HCT116 (cell line): Measurements from ENCODE around the gene ERBB3. TPM values are rescaled to one million over a fixed set of nuclear protein-coding genes. Genes with fewer than 3 reads are reported as not detected.

Source experiments
- ATAC-seq: fragments of 200-7000 bp; cut with Tn5 transposase; 2 replicates; pipeline ENCODE4 v1.9.1; 2020; ENCODE audit warnings: mild to moderate bottlenecking, moderate library complexity
- BruUV-seq: library from RNA; stranded (reverse); fragments of 400-500 nt; replicated peaks from 2 replicates; lab custom pipeline; 2021; lab: Mats Ljungman, UMichigan
- CTCF ChIA-PET: fragments of 300-600 bp; sonication (Branson Sonifier 250); formaldehyde crosslinking; loops from one replicate; lab custom pipeline; 2021; ENCODE audit warnings: antibody characterized with exemption; lab: Charles Lee
- POLR2A ChIA-PET: fragments of 300-600, 350-600 bp; sonication (Branson Sonifier 250); formaldehyde crosslinking; loops from one replicate; lab custom pipeline; 2021; ENCODE audit warnings: antibody characterized with exemption; lab: Charles Lee
- RAD21 ChIA-PET, 2 experiments: fragments of 300-600 bp; sonication (Branson Sonifier 250); formaldehyde crosslinking; loops; one replicate each; lab custom pipeline; 2023; ENCODE audit warnings: low total read pairs in 2 of 2; ENCODE audit not compliant: uncharacterized antibody in 2 of 2, unreplicated experiment in 2 of 2, low non-redundant PET in 1 of 2; lab: Charles Lee
- DNase-seq: peaks from one replicate; pipeline ENCODE4 v3.0.0-alpha.2; 2010; ENCODE audit warnings: low read depth, low spot score
- H2AFZ ChIP-seq: fragments of 200-600 bp; shearing (Covaris generic), sonication (generic); 2 replicates; pipeline ENCODE4 v1.6.1; 2017; ENCODE audit warnings: low read depth, mixed run types, mixed read lengths, antibody characterized with exemption, low read length; ENCODE audit not compliant: poor library complexity, severe bottlenecking
- H3K27ac ChIP-seq: 2 replicates; pipeline ENCODE4 v1.5.1; 2012; ENCODE audit warnings: low read depth, low read length
- H3K27me3 ChIP-seq: fragments of 200-600 bp; sonication (generic); 2 replicates; pipeline ENCODE4 v1.6.1; 2016; ENCODE audit warnings: mixed run types, low read length, mixed read lengths; ENCODE audit not compliant: insufficient read depth
- H3K36me3 ChIP-seq, 2 experiments: fragments of 200-500 bp in 1 of 2; fragments of 200-600 bp in 1 of 2; sonication (Bioruptor generic) in 1 of 2; sonication (generic) in 1 of 2; 2 replicates each; pipeline versions ENCODE4 v1.5.1 to v1.6.1; 2014 to 2016; ENCODE audit warnings: low read length in 2 of 2, inconsistent platforms in 1 of 2, mixed read lengths in 1 of 2, mixed run types in 1 of 2; ENCODE audit not compliant: insufficient read depth in 2 of 2, control insufficient read depth in 1 of 2
- H3K4me1 ChIP-seq, 2 experiments: fragments of 200-600 bp in 1 of 2; sonication (generic) in 1 of 2; 2 replicates each; pipeline versions ENCODE4 v1.5.1 to v1.6.1; 2012 to 2017; ENCODE audit warnings: low read length in 2 of 2, inconsistent platforms in 1 of 2, mild to moderate bottlenecking in 1 of 2, mixed read lengths in 1 of 2, mixed run types in 1 of 2, moderate library complexity in 1 of 2; ENCODE audit not compliant: insufficient read depth in 2 of 2, control insufficient read depth in 1 of 2
- H3K4me2 ChIP-seq: fragments of 200-600 bp; sonication (generic); 2 replicates; pipeline ENCODE4 v1.6.1; 2017; ENCODE audit warnings: mixed run types, low read length, mixed read lengths
- H3K4me3 ChIP-seq, 2 experiments: fragments of 200-600 bp in 1 of 2; sonication (generic) in 1 of 2; replicated peaks in 1 of 2; 2 replicates each; pipeline ENCODE4 v1.5.1; 2011 to 2016; ENCODE audit warnings: low read length in 2 of 2, control low read depth in 1 of 2, low read depth in 1 of 2, mild to moderate bottlenecking in 1 of 2, mixed read lengths in 1 of 2, mixed run types in 1 of 2
- H3K79me2 ChIP-seq: fragments of 200-600 bp; sonication (generic); 2 replicates; pipeline ENCODE4 v1.6.1; 2017; ENCODE audit warnings: mild to moderate bottlenecking, mixed run types, low read length, moderate library complexity, mixed read lengths; ENCODE audit not compliant: insufficient read depth
- H3K9ac ChIP-seq: fragments of 200-600 bp; sonication (generic); 2 replicates; pipeline ENCODE4 v1.6.1; 2016; ENCODE audit warnings: low read length, mixed read lengths
- H3K9me2 ChIP-seq: fragments of 200-600 bp; sonication (generic), shearing (Covaris generic); 2 replicates; pipeline ENCODE4 v1.6.1; 2017; ENCODE audit warnings: mixed run types, mild to moderate bottlenecking, moderate library complexity; ENCODE audit not compliant: insufficient read depth
- H3K9me3 ChIP-seq, 2 experiments: fragments of 200-500 bp in 1 of 2; fragments of 200-600 bp in 1 of 2; sonication (Bioruptor generic) in 1 of 2; sonication (generic) in 1 of 2; 2 replicates each; pipeline ENCODE4 v1.6.1; 2014 to 2017; ENCODE audit warnings: low read length in 2 of 2, mixed read lengths in 2 of 2, inconsistent platforms in 1 of 2, low read depth in 1 of 2, mild to moderate bottlenecking in 1 of 2, mixed run types in 1 of 2, moderate library complexity in 1 of 2; ENCODE audit not compliant: control insufficient read depth in 1 of 2, insufficient read depth in 1 of 2
- H4K20me1 ChIP-seq: fragments of 200-600 bp; sonication (generic), shearing (Covaris generic); 2 replicates; pipeline ENCODE4 v1.6.1; 2017; ENCODE audit warnings: mixed run types, mild to moderate bottlenecking, moderate library complexity; ENCODE audit not compliant: insufficient read depth
- CBX3 ChIP-seq: IDR thresholded peaks from 2 replicates; pipeline ENCODE4 v1.6.1; 2012; ENCODE audit warnings: low read depth
- CTCF ChIP-seq, 3 experiments: fragments of 200-600 bp in 1 of 3; sonication (generic) in 1 of 3; IDR thresholded peaks in 2 of 3; conservative IDR thresholded peaks in 1 of 3; 2 replicates each; pipeline ENCODE4 v1.5.1; 2012 to 2017; ENCODE audit warnings: low read depth in 2 of 3, low read length in 2 of 3, antibody characterized with exemption in 1 of 3, borderline replicate concordance in 1 of 3, control low read depth in 1 of 3, mild to moderate bottlenecking in 1 of 3, mixed read lengths in 1 of 3, mixed run types in 1 of 3, moderate library complexity in 1 of 3; ENCODE audit not compliant: insufficient read depth in 1 of 3
- EZH2phosphoT487 ChIP-seq: fragments of 200-600 bp; IDR thresholded peaks from 2 replicates; pipeline ENCODE4 v1.6.1; 2018; ENCODE audit warnings: antibody characterized with exemption, borderline replicate concordance
- POLR2AphosphoS5 ChIP-seq: IDR thresholded peaks from 2 replicates; pipeline ENCODE4 v1.6.1; 2011; ENCODE audit warnings: mild to moderate bottlenecking, low read depth, low read length, moderate library complexity
- ZFX ChIP-seq: fragments of 450-650 bp; IDR thresholded peaks from 2 replicates; pipeline ENCODE4 v1.6.1; 2017
- intact Hi-C: fragments of 100-400 bp; cut with micrococcal nuclease; formaldehyde crosslinking; loops from 2 replicates; pipeline ENCODE4 v1.10.0; 2022
- total RNA-seq: library from RNA; stranded (reverse); gene quantifications from one replicate; pipeline ENCODE4 v1.2.1, GENCODE V29; 2021; ENCODE audit not compliant: unreplicated experiment
- TF ChIP-seq, protein P1 (sequence below): IDR thresholded peaks from 2 replicates; pipeline ENCODE4 v1.6.1; 2012

Gene ERBB3
- total RNA-seq, 1 experiment from 2014 or later, result 39.7 TPM

GRCh38 chr12:56141946-56142784 is 62.2 kb downstream of the ERBB3 start:
- no peak overlapping the region for H2AFZ ChIP-seq
- intact Hi-C loops, result no loop called here
- no TSS peak for BruUV-seq
- H3K9ac ChIP-seq, result no peak overlapping the region
- H3K27me3 ChIP-seq, result no peaks in the 10 kb centered on the region
- no peaks in the 10 kb centered on the region for H3K9me2 ChIP-seq
- ChIA-PET CTCF (interaction anchor here (1.0 to 1.3 kb wide), 2 partner anchors 10 to 14 kb away, joined by 3 read pairs; partner anchors contain the start of genes ESYT1 and MYL6B), RAD21 (no interaction called here), POLR2A (interaction anchor here (3.8 kb wide), 1 partner anchor 14 kb away, joined by 14 read pairs; the partner anchor contains the start of gene ESYT1)
- H3K27ac ChIP-seq, result no peak overlapping the region
- no peak overlapping the region for H3K4me2 ChIP-seq
- H3K79me2 ChIP-seq, result no peaks in the 10 kb centered on the region
- ATAC-seq (no peak), DNase-seq (no peak)
- peaks cover 38 to 59% of the 10 kb centered on the region in 2 experiments for H3K36me3 ChIP-seq
- no peaks in the 10 kb centered on the region for H4K20me1 ChIP-seq
- H3K9me3 ChIP-seq, result no peaks in the 10 kb centered on the region
- no peak overlapping the region for H3K4me3 ChIP-seq
- TF ChIP-seq CTCF (IDR thresholded peaks at IDR 0.05 in 2 of 3, conservative IDR thresholded peaks at IDR 0.05 in 1 of 3; ENCODE audit: borderline replicate concordance in 1 of 3, insufficient read depth in 1 of 3, low read depth in 2 of 3, low read length in 2 of 3), result no peak
- TF ChIP-seq CBX3, result no peak
- TF ChIP-seq, protein P1, sequence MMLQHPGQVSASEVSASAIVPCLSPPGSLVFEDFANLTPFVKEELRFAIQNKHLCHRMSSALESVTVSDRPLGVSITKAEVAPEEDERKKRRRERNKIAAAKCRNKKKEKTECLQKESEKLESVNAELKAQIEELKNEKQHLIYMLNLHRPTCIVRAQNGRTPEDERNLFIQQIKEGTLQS, result no peak
- no peak for TF ChIP-seq ZFX
- TF ChIP-seq EZH2phosphoT487, result no peak
- TF ChIP-seq POLR2AphosphoS5, result no peak
- peaks cover 0 to 5% of the 10 kb centered on the region in 2 experiments; a peak in 2 of 4 replicates for H3K4me1 ChIP-seq
